Measurements from ENCODE around the gene PRORP. TPM values are rescaled to one million over a fixed set of nuclear protein-coding genes. Genes with fewer than 3 reads are reported as not detected.

PRORP gene
- total RNA-seq (25.1 TPM), polyA plus RNA-seq (ENCODE audit: insufficient read depth, low read depth, low replicate concordance) (35.6 TPM)
- long read RNA-seq, donor 1, partial matches to known transcripts: 0 of 2 reads
- long read RNA-seq, donor 1, other reads (novel, unspliced or antisense): 0 of 2 reads
- long read RNA-seq, donor 2, full-length matches to known transcripts: 11 of 11 reads
- long read RNA-seq, donor 2, partial matches to known transcripts: 0 of 11 reads
- long read RNA-seq, donor 2, other reads (novel, unspliced or antisense): 0 of 11 reads
- long read RNA-seq, donor 3, partial matches to known transcripts: 0 of 5 reads
- long read RNA-seq, donor 3, other reads (novel, unspliced or antisense): 0 of 5 reads
- long read RNA-seq, donor 4, full-length matches to known transcripts: 4 of 4 reads
- long read RNA-seq, donor 4, partial matches to known transcripts: 0 of 4 reads
- long read RNA-seq, donor 4, other reads (novel, unspliced or antisense): 0 of 4 reads
- long read RNA-seq, donor 5, partial matches to known transcripts: 0 of 1 reads
- long read RNA-seq, donor 5, other reads (novel, unspliced or antisense): 0 of 1 reads
- long read RNA-seq, donor 6, partial matches to known transcripts: 0 of 4 reads
- long read RNA-seq, donor 6, other reads (novel, unspliced or antisense): 0 of 4 reads
- long read RNA-seq, donor 7, transcript KIAA0391-203 (8 exons, 2,611 nt): major isoform, 7 of 10 reads
- long read RNA-seq, donor 7, partial matches to known transcripts: 1 of 10 reads
- long read RNA-seq, donor 7, other reads (novel, unspliced or antisense): 1 of 10 reads
- long read RNA-seq, donor 8, partial matches to known transcripts: 0 of 5 reads
- long read RNA-seq, donor 8, other reads (novel, unspliced or antisense): 0 of 5 reads
- long read RNA-seq, donor 9, partial matches to known transcripts: 0 of 3 reads
- long read RNA-seq, donor 9, other reads (novel, unspliced or antisense): 0 of 3 reads
- long read RNA-seq, donor 10, full-length matches to known transcripts: 4 of 4 reads
- long read RNA-seq, donor 10, partial matches to known transcripts: 0 of 4 reads
- long read RNA-seq, donor 10, other reads (novel, unspliced or antisense): 0 of 4 reads

GRCh38 chr14:35121887-35122695 is at the start of gene PRORP, which contains the start of gene PPP2R3C:
Gene PRORP (plus strand): TSS chr14:35122552. CDS start chr14:35123246, 694 bp downstream.
Gene PPP2R3C (minus strand): TSS chr14:35121990. CDS start chr14:35121959, 31 bp downstream.
- peaks cover 0 to 9% (median 4%) of the 10 kb centered on the region in 3 donors for H3K4me1 ChIP-seq (ENCODE audit: control insufficient read depth in 2 of 3, insufficient read depth in 2 of 3, low read depth in 1 of 3, low read length in 3 of 3)
- peak; percentile 17 for FAIRE-seq
- no peaks in the 10 kb centered on the region for H3K36me3 ChIP-seq (ENCODE audit: control insufficient read depth in 2 of 3, insufficient read depth in 3 of 3, low read length in 3 of 3)
- intact Hi-C loops (cut with DNase I): no loop called here
- H3K27ac ChIP-seq (ENCODE audit: low read depth in 2 of 2, low read length in 2 of 2): peak within 1 kb of the TSS; percentile 97 to 100
- DNase-seq: peak; percentile 89 to 98 (median 97)
- H3K4me3 ChIP-seq (ENCODE audit: low read length in 3 of 3): peak within 1 kb of the TSS; percentile 80 to 97 (median 94)
- peak within 1 kb of the TSS; percentile 85 to 93 (median 91) for H3K9ac ChIP-seq (ENCODE audit: low read length in 3 of 3)
- no peaks in the 10 kb centered on the region for H3K27me3 ChIP-seq (ENCODE audit: control insufficient read depth, insufficient read depth, low read length)
- H3K9me3 ChIP-seq (ENCODE audit: control insufficient read depth in 2 of 3, insufficient read depth in 1 of 3, low read length in 3 of 3): no peaks in the 10 kb centered on the region
- no peak for TF ChIP-seq CTCF (IDR thresholded peaks at IDR 0.05; ENCODE audit: borderline replicate concordance, extremely low read depth, insufficient read depth)

- Histone ChIP-seq H3K27me3 (ENCODE audit: control insufficient read depth, insufficient read depth, low read length) (no peaks in the 10 kb centered on the region), H3K4me3 (ENCODE audit: low read length in 3 of 3) (no peak overlapping the region), H3K27ac (ENCODE audit: low read depth in 2 of 2, low read length in 2 of 2) (no peak overlapping the region), H3K9ac (ENCODE audit: low read length in 3 of 3) (no peak overlapping the region), H3K4me1 (ENCODE audit: control insufficient read depth in 2 of 3, insufficient read depth in 2 of 3, low read depth in 1 of 3, low read length in 3 of 3) (no peaks in the 10 kb centered on the region), H3K36me3 (ENCODE audit: control insufficient read depth in 2 of 3, insufficient read depth in 3 of 3, low read length in 3 of 3) (peaks cover 0 to 18% (median 0%) of the 10 kb centered on the region in 3 donors), H3K9me3 (ENCODE audit: control insufficient read depth in 2 of 3, insufficient read depth in 1 of 3, low read length in 3 of 3) (no peaks in the 10 kb centered on the region)
- DNase-seq (no peak), FAIRE-seq (no peak)
- intact Hi-C loops (cut with DNase I): no loop called here
- no peak for TF ChIP-seq CTCF (IDR thresholded peaks at IDR 0.05; ENCODE audit: borderline replicate concordance, extremely low read depth, insufficient read depth)
Observed at GRCh38 chr14:35073486-35073885, 48.9 kb upstream of the PRORP start.

- FAIRE-seq (no peak), DNase-seq (no peak)
- no peaks in the 10 kb centered on the region for H3K27me3 ChIP-seq (ENCODE audit: control insufficient read depth, insufficient read depth, low read length)
- no peaks in the 10 kb centered on the region for H3K9me3 ChIP-seq (ENCODE audit: control insufficient read depth in 2 of 3, insufficient read depth in 1 of 3, low read length in 3 of 3)
- H3K4me1 ChIP-seq (ENCODE audit: control insufficient read depth in 2 of 3, insufficient read depth in 2 of 3, low read depth in 1 of 3, low read length in 3 of 3): no peaks in the 10 kb centered on the region
- H3K27ac ChIP-seq (ENCODE audit: low read depth in 2 of 2, low read length in 2 of 2): no peak overlapping the region
- peaks cover 0 to 36% (median 12%) of the 10 kb centered on the region in 3 donors for H3K36me3 ChIP-seq (ENCODE audit: control insufficient read depth in 2 of 3, insufficient read depth in 3 of 3, low read length in 3 of 3)
- no peak overlapping the region for H3K9ac ChIP-seq (ENCODE audit: low read length in 3 of 3)
- TF ChIP-seq CTCF (IDR thresholded peaks at IDR 0.05; ENCODE audit: borderline replicate concordance, extremely low read depth, insufficient read depth): no peak
- intact Hi-C loops (cut with DNase I): no loop called here
- no peak overlapping the region for H3K4me3 ChIP-seq (ENCODE audit: low read length in 3 of 3)
Observed at GRCh38 chr14:35078082-35078481, 44.3 kb upstream of the PRORP start.
